Measurements from ENCODE around the gene CDH5. TPM values are rescaled to one million over a fixed set of nuclear protein-coding genes. Genes with fewer than 3 reads are reported as not detected.
A peak's percentile ranks its signal among the peaks of the same experiment; 100 is the strongest.

Gene CDH5
- total RNA-seq, 1 experiment from 2014 or later, result 1.8 TPM

DNA sequence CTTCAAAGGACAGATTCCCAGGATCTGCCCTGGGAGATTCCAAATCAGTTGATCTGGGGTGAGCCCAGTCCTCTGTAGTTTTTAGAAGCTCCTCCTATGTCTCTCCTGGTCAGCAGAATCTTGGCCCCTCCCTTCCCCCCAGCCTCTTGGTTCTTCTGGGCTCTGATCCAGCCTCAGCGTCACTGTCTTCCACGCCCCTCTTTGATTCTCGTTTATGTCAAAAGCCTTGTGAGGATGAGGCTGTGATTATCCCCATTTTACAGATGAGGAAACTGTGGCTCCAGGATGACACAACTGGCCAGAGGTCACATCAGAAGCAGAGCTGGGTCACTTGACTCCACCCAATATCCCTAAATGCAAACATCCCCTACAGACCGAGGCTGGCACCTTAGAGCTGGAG, 840 bp upstream of the CDH5 start:
- no peaks in the 10 kb centered on the region for H3K36me3 ChIP-seq
- DNase-seq, result no peak
- no peaks in the 10 kb centered on the region for H3K27me3 ChIP-seq

DNA sequence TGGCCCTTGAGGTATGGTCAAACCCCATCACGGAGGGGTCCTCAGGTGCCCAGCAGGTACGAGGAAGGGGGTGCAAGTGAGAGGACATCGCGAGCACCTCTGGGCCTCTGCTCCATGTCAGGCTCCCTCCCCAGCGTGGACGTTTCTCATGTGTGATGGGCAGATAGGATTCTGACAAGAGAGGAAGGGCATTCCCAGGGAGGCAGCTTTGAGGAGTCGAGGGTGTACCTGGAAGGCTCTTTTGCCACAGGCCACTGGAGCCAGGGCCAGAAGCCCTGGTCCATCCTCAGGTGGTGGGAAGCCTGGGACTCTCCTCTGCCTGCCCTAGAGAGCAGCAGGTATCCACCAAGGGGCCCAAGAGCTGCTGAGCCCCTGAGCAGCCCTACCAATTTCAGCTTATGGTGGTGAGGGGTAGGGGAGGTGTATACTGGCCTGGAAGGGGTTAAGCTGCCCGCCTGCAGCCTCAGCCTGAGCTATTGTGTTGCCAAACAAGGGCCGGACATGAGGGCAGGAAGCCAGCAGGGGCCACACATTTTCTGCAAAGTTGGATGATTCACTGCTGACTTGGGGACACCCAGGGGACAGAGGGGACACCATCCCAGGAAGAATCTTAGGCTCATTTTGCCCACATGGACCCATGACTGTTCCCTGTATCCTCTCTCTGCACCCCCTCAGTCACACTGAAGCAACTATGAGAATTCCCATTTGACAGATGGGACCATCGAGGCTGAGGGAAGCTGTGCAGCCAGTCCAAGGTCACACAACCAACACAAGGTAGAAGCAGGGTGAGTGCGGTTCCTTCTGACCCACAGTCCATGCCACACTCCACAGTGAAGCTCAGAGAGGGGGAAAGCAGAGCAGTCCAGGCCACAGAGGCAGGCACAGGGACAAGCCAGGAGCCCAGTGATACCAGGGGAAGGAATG, 1.7 kb downstream of the CDH5 start:
- H3K9me3 ChIP-seq, result no peaks in the 10 kb centered on the region
- no peak overlapping the region for H3K4me3 ChIP-seq
- H3K27me3 ChIP-seq, result no peaks in the 10 kb centered on the region
- H3K36me3 ChIP-seq, result no peaks in the 10 kb centered on the region
- no peak for DNase-seq

More for the DNA sequence above, 840 bp upstream of the CDH5 start:
- Histone ChIP-seq H3K9me3 (no peaks in the 10 kb centered on the region), H3K4me3 (no peak overlapping the region)

DNA sequence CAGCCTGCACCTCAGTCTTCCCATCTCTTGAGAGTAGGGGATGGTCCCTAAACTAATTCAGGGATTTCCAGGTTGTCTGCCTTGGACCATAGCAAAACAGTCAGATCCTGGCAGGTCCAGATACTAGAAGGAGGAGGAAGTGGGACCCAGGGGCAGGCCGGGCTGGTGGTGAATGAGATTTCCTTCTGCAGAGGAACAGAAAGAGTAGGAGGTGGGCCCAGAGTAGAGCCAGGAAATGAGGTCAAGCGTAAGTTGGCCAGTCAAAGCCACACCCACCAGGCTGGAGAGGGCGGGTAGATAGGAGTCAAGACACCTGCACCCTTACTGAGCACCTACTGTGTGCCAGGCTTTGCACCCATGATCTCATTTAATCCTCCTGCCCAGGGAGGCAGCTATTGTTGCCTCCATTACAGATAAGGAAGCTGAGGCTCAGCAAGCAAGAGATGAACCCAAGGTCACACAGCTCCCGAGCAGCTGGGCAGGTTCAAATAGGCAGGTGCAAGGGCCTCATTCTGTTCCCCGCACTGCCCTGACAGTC, 2.6 kb downstream of the CDH5 start:
- no peaks in the 10 kb centered on the region for H3K27me3 ChIP-seq
- H3K36me3 ChIP-seq, result no peaks in the 10 kb centered on the region
- H3K9me3 ChIP-seq, result no peaks in the 10 kb centered on the region
- no peak for DNase-seq
- no peak overlapping the region for H3K4me3 ChIP-seq

DNA sequence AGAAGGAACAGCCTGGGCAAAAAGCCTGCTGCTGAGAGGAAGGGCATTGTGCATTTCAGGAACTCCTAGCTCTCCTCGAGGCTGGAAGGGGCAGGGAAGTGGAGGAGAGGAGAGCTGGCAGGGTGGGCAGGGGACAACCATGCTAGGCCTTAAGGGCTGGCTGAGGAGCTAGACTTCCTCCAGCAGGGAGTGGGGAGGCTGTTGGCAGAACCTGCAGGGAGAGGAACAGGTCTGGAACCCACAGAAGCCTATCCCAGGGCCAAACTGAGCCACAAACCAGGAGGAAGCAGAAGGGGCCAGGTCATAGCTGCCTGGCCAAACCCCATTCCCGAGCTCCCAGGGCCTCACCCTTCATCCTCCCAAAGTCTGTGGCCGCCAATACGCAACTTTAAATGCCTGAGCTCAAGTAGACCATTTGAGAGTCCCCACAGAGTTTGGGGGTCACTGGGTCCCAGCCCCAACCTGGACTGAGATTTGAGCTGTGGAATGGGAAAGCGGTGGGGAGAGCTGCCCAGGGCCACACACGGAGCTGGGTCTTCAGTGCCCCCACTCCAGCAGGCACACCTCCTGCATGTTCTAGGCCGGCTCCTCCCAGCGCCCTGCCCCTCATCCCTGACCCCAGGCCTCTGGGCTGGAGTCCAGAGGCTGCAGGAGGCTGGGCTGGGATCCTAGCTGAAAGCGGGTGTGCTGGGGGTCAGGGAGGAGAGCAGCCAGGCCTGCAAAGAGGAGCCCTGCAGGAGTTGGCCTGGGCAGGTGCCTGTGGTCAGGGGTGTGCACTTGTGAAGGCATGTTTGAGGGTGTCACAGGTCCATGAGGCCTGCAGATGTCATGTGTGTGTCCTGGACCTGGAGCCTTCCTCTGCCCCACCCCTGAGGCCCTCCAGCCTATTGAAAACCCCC, 4.5 kb downstream of the CDH5 start:
- DNase-seq, result peak; percentile 18
- no peaks in the 10 kb centered on the region for H3K9me3 ChIP-seq

DNA sequence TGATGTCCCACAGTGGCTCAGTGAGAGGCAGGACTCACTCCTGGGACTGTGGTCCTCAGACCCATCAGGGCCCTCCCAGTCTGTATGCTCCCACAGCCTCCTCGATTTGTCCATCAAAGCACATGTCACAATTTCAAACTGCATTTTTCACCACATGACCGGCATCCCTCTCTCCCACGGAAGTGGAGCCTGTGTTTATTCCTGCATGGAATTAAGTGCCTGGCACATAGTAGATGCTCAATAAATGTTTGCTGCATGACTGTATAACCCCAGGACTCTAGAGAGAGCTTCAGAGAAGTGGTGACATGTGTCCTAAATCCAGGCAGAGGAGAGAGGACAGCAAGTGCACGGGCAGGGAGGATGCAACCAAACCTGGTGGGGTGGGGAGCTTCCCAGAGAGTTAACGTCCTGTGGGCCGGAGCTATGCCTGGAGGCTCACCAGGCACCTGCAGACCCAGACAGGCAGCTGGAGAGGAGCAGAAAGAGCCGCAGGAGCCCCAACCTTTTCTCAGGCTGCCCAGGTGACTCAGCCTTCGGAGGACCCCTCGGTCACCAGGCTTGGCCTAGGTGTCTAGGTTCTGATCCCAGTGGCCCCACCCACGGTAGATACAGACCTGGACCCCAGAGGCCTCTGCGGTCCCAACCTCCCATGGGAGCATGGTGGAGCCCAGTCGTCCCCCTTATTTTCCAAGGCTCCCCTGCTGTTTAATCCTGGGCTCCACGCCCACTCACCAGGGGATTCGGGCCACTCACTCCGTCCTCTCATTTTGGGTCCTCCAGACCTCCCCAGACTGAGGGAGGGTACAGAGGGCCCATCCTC, 5.8 kb downstream of the CDH5 start:
- no peak overlapping the region for H3K4me3 ChIP-seq
- no peaks in the 10 kb centered on the region for H3K9me3 ChIP-seq
- H3K36me3 ChIP-seq, result no peaks in the 10 kb centered on the region
- no peaks in the 10 kb centered on the region for H3K27me3 ChIP-seq
- no peak for DNase-seq

More for the DNA sequence above, 4.5 kb downstream of the CDH5 start:
- no peaks in the 10 kb centered on the region for H3K36me3 ChIP-seq
- H3K27me3 ChIP-seq, result no peaks in the 10 kb centered on the region
- H3K4me3 ChIP-seq, result no peak overlapping the region

DNA sequence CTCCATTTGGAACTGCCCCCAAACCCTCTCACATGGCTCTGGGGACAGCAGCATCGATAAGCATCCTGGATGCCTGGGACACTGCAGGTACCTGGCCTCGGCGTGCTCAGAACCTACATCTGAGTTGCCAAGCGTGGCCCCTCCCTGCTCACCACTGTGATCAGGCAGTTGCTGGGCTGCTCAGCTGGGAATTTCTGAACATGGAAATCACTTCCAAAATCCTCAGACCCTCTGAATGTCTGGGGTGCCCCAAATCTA, 6.3 kb downstream of the CDH5 start:
- H3K27me3 ChIP-seq, result no peaks in the 10 kb centered on the region
- no peak overlapping the region for H3K4me3 ChIP-seq
- H3K9me3 ChIP-seq, result no peaks in the 10 kb centered on the region
- no peaks in the 10 kb centered on the region for H3K36me3 ChIP-seq
- DNase-seq, result no peak

DNA sequence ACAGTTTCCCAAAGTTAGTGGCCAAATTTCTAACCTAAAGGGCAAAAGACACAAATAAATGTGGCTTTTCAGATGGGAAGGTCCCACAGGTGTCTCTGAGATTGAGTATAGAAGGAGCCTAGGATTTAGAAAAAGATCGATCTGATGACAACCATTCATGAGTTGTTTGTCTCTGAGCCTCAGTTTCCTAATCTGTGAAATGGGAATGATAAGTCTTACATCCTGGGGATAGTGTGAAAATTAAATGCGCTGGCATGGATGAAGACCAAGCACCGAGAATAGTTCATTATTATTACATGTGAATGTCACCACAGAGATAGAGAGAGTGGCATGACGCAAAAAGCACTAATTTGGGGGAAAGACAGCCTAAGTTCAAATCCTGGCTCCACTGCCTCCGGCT, 7.2 kb downstream of the CDH5 start:
- H3K27me3 ChIP-seq, result no peaks in the 10 kb centered on the region
- H3K9me3 ChIP-seq, result no peaks in the 10 kb centered on the region
- H3K4me3 ChIP-seq, result no peak overlapping the region
- no peaks in the 10 kb centered on the region for H3K36me3 ChIP-seq
- no peak for DNase-seq

GRCh38 chr16:66374176-66374575, 7.7 kb downstream of the CDH5 start:
- Histone ChIP-seq H3K36me3 (no peaks in the 10 kb centered on the region), H3K9me3 (no peaks in the 10 kb centered on the region), H3K4me3 (no peak overlapping the region), H3K27me3 (no peaks in the 10 kb centered on the region)
- no peak for DNase-seq

GRCh38 chr16:66375451-66375850, 9.0 kb downstream of the CDH5 start:
- Histone ChIP-seq H3K9me3 (no peaks in the 10 kb centered on the region), H3K4me3 (no peak overlapping the region), H3K27me3 (no peaks in the 10 kb centered on the region), H3K36me3 (no peaks in the 10 kb centered on the region)
- DNase-seq, result no peak

GRCh38 chr16:66376114-66376513, 9.6 kb downstream of the CDH5 start:
- Histone ChIP-seq H3K27me3 (no peaks in the 10 kb centered on the region), H3K36me3 (no peaks in the 10 kb centered on the region), H3K9me3 (no peaks in the 10 kb centered on the region), H3K4me3 (no peak overlapping the region)
- no peak for DNase-seq

GRCh38 chr16:66376577-66377305, 10.2 kb downstream of the CDH5 start:
- no peaks in the 10 kb centered on the region for H3K9me3 ChIP-seq
- no peaks in the 10 kb centered on the region for H3K27me3 ChIP-seq
- H3K4me3 ChIP-seq, result no peak overlapping the region
- no peak for DNase-seq
- no peaks in the 10 kb centered on the region for H3K36me3 ChIP-seq

DNA sequence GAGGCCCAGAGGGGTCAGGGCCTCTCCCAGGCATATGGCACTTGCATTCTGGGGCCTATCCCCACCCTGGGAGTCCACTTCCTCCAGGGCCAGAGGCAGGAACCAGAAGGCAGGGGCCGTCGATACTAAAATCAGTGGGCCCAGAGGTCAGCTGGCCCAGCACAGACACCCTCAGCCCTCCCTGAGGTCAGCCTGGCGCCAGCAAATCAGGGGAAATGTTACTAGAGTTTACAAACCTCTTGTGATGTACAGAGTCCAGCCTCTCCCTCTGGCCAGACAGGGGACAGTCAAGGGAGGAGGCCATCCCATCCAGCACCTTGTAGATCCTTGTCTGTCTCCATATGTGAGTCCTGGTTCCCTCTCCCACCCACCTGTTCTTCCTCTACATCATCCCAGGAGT, 10.8 kb downstream of the CDH5 start:
- Histone ChIP-seq H3K36me3 (no peaks in the 10 kb centered on the region), H3K4me3 (no peak overlapping the region), H3K27me3 (no peaks in the 10 kb centered on the region), H3K9me3 (no peaks in the 10 kb centered on the region)
- DNase-seq, result no peak

GRCh38 chr16:66378741-66379570, 12.5 kb downstream of the CDH5 start:
- no peaks in the 10 kb centered on the region for H3K9me3 ChIP-seq
- no peaks in the 10 kb centered on the region for H3K27me3 ChIP-seq
- no peaks in the 10 kb centered on the region for H3K36me3 ChIP-seq
- DNase-seq, result no peak
- no peak overlapping the region for H3K4me3 ChIP-seq

DNA sequence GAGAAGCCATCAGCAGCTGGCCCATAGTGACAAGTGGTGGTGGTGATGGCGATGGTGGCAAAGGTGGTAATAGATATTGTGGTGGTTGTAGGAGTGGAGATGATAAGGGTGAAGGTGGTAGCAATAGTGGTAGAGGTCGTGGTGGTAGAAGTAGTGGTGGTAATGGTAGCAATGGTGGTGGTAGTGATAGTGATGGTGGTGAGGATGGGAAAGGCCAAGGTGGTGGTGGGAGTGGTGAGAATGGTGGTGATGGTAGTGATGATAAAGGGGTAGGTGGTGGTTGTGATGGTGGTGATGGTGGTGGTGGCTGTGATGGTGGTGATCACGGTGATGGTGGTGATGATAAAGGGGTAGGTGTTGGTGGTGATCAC, 13.1 kb downstream of the CDH5 start:
- H3K36me3 ChIP-seq, result no peaks in the 10 kb centered on the region
- no peak for DNase-seq
- H3K4me3 ChIP-seq, result no peak overlapping the region
- no peaks in the 10 kb centered on the region for H3K9me3 ChIP-seq
- H3K27me3 ChIP-seq, result no peaks in the 10 kb centered on the region

GRCh38 chr16:66380421-66380820, 13.9 kb downstream of the CDH5 start:
- no peaks in the 10 kb centered on the region for H3K9me3 ChIP-seq
- H3K4me3 ChIP-seq, result no peak overlapping the region
- no peaks in the 10 kb centered on the region for H3K36me3 ChIP-seq
- no peak for DNase-seq
- no peaks in the 10 kb centered on the region for H3K27me3 ChIP-seq
